ENCODE measurements around the gene MLLT1.

Gene MLLT1

GRCh38 chr19:6185835-6186834 lies 93.6 kb downstream of the MLLT1 start:
- no peak for DNase-seq (ENCODE audit: low read depth)
- TF ChIP-seq, protein P1, sequence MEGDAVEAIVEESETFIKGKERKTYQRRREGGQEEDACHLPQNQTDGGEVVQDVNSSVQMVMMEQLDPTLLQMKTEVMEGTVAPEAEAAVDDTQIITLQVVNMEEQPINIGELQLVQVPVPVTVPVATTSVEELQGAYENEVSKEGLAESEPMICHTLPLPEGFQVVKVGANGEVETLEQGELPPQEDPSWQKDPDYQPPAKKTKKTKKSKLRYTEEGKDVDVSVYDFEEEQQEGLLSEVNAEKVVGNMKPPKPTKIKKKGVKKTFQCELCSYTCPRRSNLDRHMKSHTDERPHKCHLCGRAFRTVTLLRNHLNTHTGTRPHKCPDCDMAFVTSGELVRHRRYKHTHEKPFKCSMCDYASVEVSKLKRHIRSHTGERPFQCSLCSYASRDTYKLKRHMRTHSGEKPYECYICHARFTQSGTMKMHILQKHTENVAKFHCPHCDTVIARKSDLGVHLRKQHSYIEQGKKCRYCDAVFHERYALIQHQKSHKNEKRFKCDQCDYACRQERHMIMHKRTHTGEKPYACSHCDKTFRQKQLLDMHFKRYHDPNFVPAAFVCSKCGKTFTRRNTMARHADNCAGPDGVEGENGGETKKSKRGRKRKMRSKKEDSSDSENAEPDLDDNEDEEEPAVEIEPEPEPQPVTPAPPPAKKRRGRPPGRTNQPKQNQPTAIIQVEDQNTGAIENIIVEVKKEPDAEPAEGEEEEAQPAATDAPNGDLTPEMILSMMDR (IDR thresholded peaks at IDR 0.05; ENCODE audit: control insufficient read depth, insufficient read depth, low read depth, low read length, missing control alignments), result no peak
- no peak overlapping the region for H3K4me3 ChIP-seq (ENCODE audit: control insufficient read depth, low read depth, low read length)

- TF ChIP-seq, protein P1 (IDR thresholded peaks at IDR 0.05; ENCODE audit: control insufficient read depth, insufficient read depth, low read depth, low read length, missing control alignments), result no peak
- no peak for DNase-seq (ENCODE audit: low read depth)
- no peak overlapping the region for H3K4me3 ChIP-seq (ENCODE audit: control insufficient read depth, low read depth, low read length)
Observed at GRCh38 chr19:6185093-6185834, 94.5 kb downstream of the MLLT1 start.

DNA sequence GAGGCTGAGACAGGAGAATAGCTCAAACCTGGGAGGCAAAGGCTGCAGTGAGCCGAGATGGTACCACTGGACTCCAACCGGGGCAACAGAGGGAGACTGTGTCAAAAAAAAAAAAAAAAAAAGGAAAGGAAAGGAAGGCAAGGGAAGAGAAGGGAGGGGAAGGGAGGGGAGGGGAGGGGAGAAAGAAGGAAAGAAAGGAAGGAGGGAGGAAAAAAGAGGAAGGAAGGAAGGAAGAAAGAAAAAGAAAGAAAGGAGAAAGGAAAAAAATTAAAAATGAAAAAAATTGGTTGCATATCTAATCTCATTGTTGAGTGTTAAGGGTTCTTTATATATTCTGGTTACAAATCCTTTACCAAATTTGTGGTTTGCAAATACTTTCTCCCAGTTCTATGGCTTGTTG lies 98.7 kb downstream of the MLLT1 start:
- no peak overlapping the region for H3K4me3 ChIP-seq (ENCODE audit: control insufficient read depth, low read depth, low read length)
- DNase-seq (ENCODE audit: low read depth), result no peak
- TF ChIP-seq, protein P1 (IDR thresholded peaks at IDR 0.05; ENCODE audit: control insufficient read depth, insufficient read depth, low read depth, low read length, missing control alignments), result no peak

DNA sequence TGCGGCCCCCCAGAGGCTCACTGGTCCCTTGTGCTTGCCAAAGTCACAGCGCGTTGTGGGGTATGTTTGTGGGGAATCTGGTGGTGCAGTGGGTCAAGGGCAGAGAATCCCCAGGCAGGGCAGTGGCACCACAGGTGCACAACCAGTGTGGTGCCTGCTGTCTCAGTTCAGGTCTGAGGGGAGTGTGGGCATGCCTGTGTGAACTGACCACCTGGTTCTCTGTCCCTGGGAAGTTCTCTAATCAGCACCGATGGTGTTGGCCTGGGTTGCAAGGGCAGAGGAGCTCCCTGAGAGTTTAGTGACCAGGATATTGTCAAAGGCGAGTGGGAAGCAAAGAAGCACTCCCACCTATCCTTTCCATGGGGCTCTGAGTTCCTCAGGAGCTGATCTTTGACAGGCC lies 106.6 kb downstream of the MLLT1 start:
- H3K4me3 ChIP-seq (ENCODE audit: control insufficient read depth, low read depth, low read length), result no peak overlapping the region
- TF ChIP-seq, protein P1 (IDR thresholded peaks at IDR 0.05; ENCODE audit: control insufficient read depth, insufficient read depth, low read depth, low read length, missing control alignments), result no peak
- DNase-seq (ENCODE audit: low read depth), result no peak

DNA sequence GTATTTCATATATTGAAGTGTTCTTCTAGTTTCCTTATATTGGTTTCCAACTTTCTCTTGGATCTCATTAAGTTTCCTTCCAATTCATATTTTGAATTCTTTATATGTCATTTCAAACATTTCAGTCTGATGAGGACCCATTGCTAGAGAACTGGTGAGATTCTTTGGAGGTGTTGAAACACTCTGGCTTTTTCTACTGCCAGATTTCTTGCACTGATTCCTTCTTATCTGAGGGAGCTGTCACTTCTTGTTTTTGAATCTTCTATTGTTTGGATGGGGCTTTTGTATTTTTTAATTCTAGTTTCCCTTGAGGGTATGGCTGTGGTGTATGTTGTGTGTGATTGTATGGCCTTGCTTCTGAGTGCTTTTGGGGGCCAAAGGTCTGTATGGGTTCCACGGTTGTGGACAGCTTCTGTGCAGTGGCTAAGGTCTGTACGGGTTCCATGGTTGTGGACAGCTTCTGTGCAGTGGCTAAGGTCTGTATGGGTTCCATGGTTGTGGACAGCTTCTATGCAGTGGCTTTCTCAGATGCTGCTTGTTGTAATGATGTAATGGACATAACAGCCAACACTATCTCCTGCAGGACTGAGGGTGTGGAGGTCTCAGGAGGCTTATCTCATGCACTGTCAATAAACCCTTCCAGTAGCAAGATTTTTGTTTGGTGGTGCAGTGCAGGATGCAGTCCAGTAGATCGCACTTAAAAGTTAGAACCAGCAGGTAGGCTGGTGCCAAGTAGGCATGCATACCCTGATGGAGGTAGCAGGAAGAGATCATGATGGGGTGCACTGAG lies 107.5 kb downstream of the MLLT1 start:
- no peak overlapping the region for H3K4me3 ChIP-seq (ENCODE audit: control insufficient read depth, low read depth, low read length)
- DNase-seq (ENCODE audit: low read depth), result no peak
- TF ChIP-seq, protein P1 (IDR thresholded peaks at IDR 0.05; ENCODE audit: control insufficient read depth, insufficient read depth, low read depth, low read length, missing control alignments), result no peak

DNA sequence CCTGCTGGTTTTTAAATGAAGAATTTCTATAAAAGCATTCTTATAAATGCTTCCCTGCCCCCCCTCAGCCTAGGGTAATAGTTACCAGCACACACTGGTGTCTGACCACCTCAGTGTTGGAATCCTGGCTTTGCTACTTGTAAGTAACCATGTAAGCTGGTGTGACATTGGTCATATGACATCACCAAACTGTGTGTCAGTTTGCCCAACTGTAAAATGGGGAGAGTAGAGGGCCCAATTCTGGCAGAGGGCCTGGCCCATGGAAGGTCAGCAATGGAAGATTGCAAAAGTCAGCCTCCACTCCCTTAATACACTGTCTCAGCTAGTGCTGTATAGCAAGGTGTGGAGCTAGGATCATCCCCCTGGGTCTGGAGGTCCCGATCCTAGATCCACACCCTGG lies 112.7 kb downstream of the MLLT1 start:
- TF ChIP-seq, protein P1 (IDR thresholded peaks at IDR 0.05; ENCODE audit: control insufficient read depth, insufficient read depth, low read depth, low read length, missing control alignments), result no peak
- no peak for DNase-seq (ENCODE audit: low read depth)
- H3K4me3 ChIP-seq (ENCODE audit: control insufficient read depth, low read depth, low read length), result no peak overlapping the region
